RWPE1 (cell line): ENCODE data around the gene SMIM15.

Source experiments
- CTCF ChIA-PET: fragments of 350-600 bp; sonication (Branson Sonifier 250); formaldehyde crosslinking; extraction: SDS; loops from one replicate; lab custom pipeline; 2021; lab: Yijun Ruan, JAX
- POLR2A ChIA-PET: fragments of 400-600 bp; formaldehyde crosslinking; extraction: SDS; loops from one replicate; lab custom pipeline; 2020; ENCODE audit warnings: antibody characterized with exemption; ENCODE audit not compliant: low non-redundant PET; lab: Yijun Ruan, JAX
- DNase-seq: peaks from one replicate; pipeline ENCODE4 v3.0.0; 2012; ENCODE audit warnings: low spot score
- H3K27ac ChIP-seq: fragments of 450-650 bp; 2 replicates; pipeline ENCODE4 v1.5.1; 2017
- TF ChIP-seq, protein P1 (sequence below): fragments of 450-650 bp; conservative IDR thresholded peaks from 2 replicates; pipeline ENCODE4 v1.5.1; 2017; ENCODE audit warnings: low read depth, mild to moderate bottlenecking

SMIM15 gene

DNA sequence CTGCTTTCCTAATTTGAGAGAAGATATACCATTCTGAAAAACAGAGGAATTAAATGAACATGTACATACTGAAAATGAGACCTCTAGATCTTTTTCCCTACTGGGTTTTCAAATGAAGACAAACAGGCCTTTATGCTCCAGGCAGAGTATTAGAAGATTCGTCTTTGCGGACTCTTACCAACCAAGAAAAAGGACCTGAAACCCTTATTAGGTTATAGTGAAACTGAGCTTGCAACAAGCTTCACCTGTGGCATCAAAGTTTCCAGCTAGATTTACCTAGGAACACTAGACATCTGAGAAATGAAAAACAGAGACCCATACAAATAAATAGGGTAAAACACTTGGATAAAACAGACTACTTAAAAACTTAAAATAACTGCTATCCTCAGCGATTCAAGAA, 46.3 kb downstream of the SMIM15 start:
- TF ChIP-seq, protein P1, sequence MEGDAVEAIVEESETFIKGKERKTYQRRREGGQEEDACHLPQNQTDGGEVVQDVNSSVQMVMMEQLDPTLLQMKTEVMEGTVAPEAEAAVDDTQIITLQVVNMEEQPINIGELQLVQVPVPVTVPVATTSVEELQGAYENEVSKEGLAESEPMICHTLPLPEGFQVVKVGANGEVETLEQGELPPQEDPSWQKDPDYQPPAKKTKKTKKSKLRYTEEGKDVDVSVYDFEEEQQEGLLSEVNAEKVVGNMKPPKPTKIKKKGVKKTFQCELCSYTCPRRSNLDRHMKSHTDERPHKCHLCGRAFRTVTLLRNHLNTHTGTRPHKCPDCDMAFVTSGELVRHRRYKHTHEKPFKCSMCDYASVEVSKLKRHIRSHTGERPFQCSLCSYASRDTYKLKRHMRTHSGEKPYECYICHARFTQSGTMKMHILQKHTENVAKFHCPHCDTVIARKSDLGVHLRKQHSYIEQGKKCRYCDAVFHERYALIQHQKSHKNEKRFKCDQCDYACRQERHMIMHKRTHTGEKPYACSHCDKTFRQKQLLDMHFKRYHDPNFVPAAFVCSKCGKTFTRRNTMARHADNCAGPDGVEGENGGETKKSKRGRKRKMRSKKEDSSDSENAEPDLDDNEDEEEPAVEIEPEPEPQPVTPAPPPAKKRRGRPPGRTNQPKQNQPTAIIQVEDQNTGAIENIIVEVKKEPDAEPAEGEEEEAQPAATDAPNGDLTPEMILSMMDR: no peak
- ChIA-PET POLR2A (no interaction called here), CTCF (interaction anchor here (0.7 kb wide), 1 partner anchor 307 kb away, joined by 3 read pairs; no protein-coding TSS in a partner anchor)
- DNase-seq: no peak
- no peak overlapping the region for H3K27ac ChIP-seq

DNA sequence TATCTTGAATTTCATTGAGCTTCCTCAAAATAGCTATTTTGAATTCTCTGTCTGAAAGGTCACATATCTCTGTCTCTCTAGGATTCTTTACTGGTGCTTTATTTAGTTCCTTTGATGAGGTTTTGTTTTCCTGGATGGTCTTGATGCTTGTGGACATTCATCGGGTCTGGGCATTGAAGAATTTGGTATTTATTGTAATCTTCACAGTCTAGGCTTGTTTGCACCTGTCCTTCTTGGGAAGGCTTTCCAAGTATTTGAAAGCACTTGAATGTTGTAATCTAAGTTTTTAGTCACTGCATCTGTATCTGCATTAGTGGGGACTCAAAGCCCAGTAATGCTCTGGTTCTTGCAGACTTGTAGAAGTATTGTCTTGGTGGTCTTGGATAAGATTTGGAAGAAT, 47.8 kb downstream of the SMIM15 start:
- DNase-seq: no peak
- CTCF ChIA-PET: no interaction called here
- H3K27ac ChIP-seq: no peak overlapping the region
- TF ChIP-seq, protein P1: no peak
- POLR2A ChIA-PET: no interaction called here
